Stimulated activated CD4-positive, alpha-beta T cell treated with anti-CD3 and anti-CD28 coated beads, Interleukin-1b, Interleukin-23, amount 100 ng/mL, for 1 hour (primary cell): ENCODE data around the gene GFRA1.

Experiments
- DNase-seq, 2 donors: peaks; one replicate each; pipeline ENCODE4 v3.0.0-alpha.2; 2020; ENCODE audit warnings: low read depth in 2 of 2

GFRA1 gene

GRCh38 chr10:116272440-116273283 lies at the start of gene GFRA1:
Gene GFRA1, minus strand, starts transcription at chr10:116273206. Its CDS starts 1,177 bp downstream, at chr10:116272029.
- no peak for DNase-seq

- DNase-seq, result no peak
These were observed 43.5 kb upstream of the GFRA1 start for GRCh38 chr10:116316503-116316902.

GRCh38 chr10:116312548-116312947 lies 39.5 kb upstream of the GFRA1 start:
- no peak for DNase-seq

GRCh38 chr10:116311706-116312490 lies 38.9 kb upstream of the GFRA1 start:
- no peak for DNase-seq

GRCh38 chr10:116311016-116311415 lies 38.0 kb upstream of the GFRA1 start:
- DNase-seq, result no peak

GRCh38 chr10:116307455-116307854 lies 34.4 kb upstream of the GFRA1 start:
- no peak for DNase-seq

GRCh38 chr10:116306847-116307246 lies 33.8 kb upstream of the GFRA1 start:
- DNase-seq, result no peak

GRCh38 chr10:116304923-116305322 lies 31.9 kb upstream of the GFRA1 start:
- DNase-seq, result no peak

GRCh38 chr10:116300542-116300941 lies 27.5 kb upstream of the GFRA1 start:
- DNase-seq, result no peak

GRCh38 chr10:116298586-116298985 lies 25.6 kb upstream of the GFRA1 start:
- DNase-seq, result no peak

GRCh38 chr10:116296291-116296721 lies 23.3 kb upstream of the GFRA1 start:
- no peak for DNase-seq

GRCh38 chr10:116292493-116292892 lies 19.5 kb upstream of the GFRA1 start:
- no peak for DNase-seq

GRCh38 chr10:116289652-116290051 lies 16.6 kb upstream of the GFRA1 start:
- no peak for DNase-seq

- no peak for DNase-seq
These were observed 15.0 kb upstream of the GFRA1 start for GRCh38 chr10:116287906-116288501.

- no peak for DNase-seq
These were observed 13.7 kb upstream of the GFRA1 start for GRCh38 chr10:116286626-116287200.

GRCh38 chr10:116281775-116282174 lies 8.8 kb upstream of the GFRA1 start:
- DNase-seq, result no peak

- DNase-seq, result no peak
These were observed 5.8 kb upstream of the GFRA1 start for GRCh38 chr10:116278846-116279245.

GRCh38 chr10:116276981-116277380 lies 4.0 kb upstream of the GFRA1 start:
- DNase-seq, result no peak

GRCh38 chr10:116274064-116274904 lies 1.3 kb upstream of the GFRA1 start:
- DNase-seq, result no peak

- no peak for DNase-seq
These were observed 1.2 kb downstream of the GFRA1 start for GRCh38 chr10:116271593-116272439.
